GM23248 (cell line): ENCODE measurements around the gene PSMB8.

Experiments
- EZH2 ChIP-seq: fragments of 200-600 bp; sonication (generic); IDR thresholded peaks from 2 replicates; pipeline ENCODE4 v1.6.1; 2018; ENCODE audit warnings: antibody characterized with exemption, mild to moderate bottlenecking; ENCODE audit not compliant: insufficient read depth, poor library complexity, severe bottlenecking
- EZH2phosphoT487 ChIP-seq: fragments of 200-600 bp; sonication (generic); IDR thresholded peaks from 2 replicates; pipeline ENCODE4 v1.6.1; 2018; ENCODE audit warnings: antibody characterized with exemption, moderate library complexity, mild to moderate bottlenecking, low read depth; ENCODE audit not compliant: insufficient read depth

DNA sequence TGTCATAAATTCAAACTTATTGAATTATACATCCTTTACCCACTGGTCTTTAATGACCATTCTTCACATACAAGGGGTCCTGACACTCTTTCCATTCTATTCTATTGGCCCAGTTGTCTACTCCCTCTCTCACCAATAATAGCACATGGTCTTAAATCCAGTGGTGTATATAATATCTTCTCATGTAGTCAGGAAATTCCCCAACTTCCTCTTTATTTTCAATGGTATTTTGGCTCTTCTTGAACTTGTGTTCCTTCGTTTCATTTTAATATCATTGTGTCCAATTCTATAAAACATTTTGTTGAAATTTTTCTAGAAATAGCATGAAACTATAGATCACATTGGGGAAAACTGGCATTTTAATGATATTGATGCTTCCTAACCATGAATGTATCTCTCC, 47.0 kb upstream of the PSMB8 start:
- TF ChIP-seq EZH2 (no peak), EZH2phosphoT487 (no peak)
